Mesendoderm (in vitro differentiated cells): Measurements from ENCODE around the gene SLC28A1.

Experiments
- DNase-seq: peaks from one replicate; pipeline ENCODE4 v3.0.0; 2013
- H2AK5ac ChIP-seq: 2 replicates; pipeline ENCODE4 v1.6.1; 2013; ENCODE audit warnings: low read length, inconsistent platforms
- H2BK120ac ChIP-seq: 2 replicates; pipeline ENCODE4 v1.6.1; 2013; ENCODE audit warnings: low read depth, mild to moderate bottlenecking, low read length, moderate library complexity, mixed read lengths
- H2BK15ac ChIP-seq: replicated peaks from 2 replicates; pipeline ENCODE4 v1.6.1; 2013; ENCODE audit warnings: low read depth, mild to moderate bottlenecking, moderate library complexity
- H2BK5ac ChIP-seq: 2 replicates; pipeline ENCODE4 v1.6.1; 2013; ENCODE audit warnings: low read length, inconsistent platforms
- H3K18ac ChIP-seq: 2 replicates; pipeline ENCODE4 v1.6.1; 2013; ENCODE audit warnings: mild to moderate bottlenecking, low read length, mixed read lengths
- H3K23ac ChIP-seq: one replicate; pipeline ENCODE4 v1.6.1; 2013; ENCODE audit warnings: low read length
- H3K27ac ChIP-seq: 2 replicates; pipeline ENCODE4 v1.5.1; 2013; ENCODE audit warnings: low read depth, mild to moderate bottlenecking, inconsistent platforms, low read length, moderate library complexity
- H3K27me3 ChIP-seq: 2 replicates; pipeline ENCODE4 v1.6.1; 2013; ENCODE audit warnings: low read length, control low read depth, mild to moderate bottlenecking, inconsistent platforms; ENCODE audit not compliant: insufficient read depth, poor library complexity
- H3K36me3 ChIP-seq: 2 replicates; pipeline ENCODE4 v1.6.1; 2013; ENCODE audit warnings: low read length, inconsistent platforms; ENCODE audit not compliant: control insufficient read depth, insufficient read depth
- H3K4ac ChIP-seq: one replicate; pipeline ENCODE4 v1.6.1; 2013; ENCODE audit warnings: low read depth, mild to moderate bottlenecking, low read length, moderate library complexity
- H3K4me1 ChIP-seq: 2 replicates; pipeline ENCODE4 v1.6.1; 2013; ENCODE audit warnings: low read depth, low read length, inconsistent platforms; ENCODE audit not compliant: control insufficient read depth
- H3K4me2 ChIP-seq: 2 replicates; pipeline ENCODE4 v1.6.1; 2013; ENCODE audit warnings: low read length
- H3K4me3 ChIP-seq: 2 replicates; pipeline ENCODE4 v1.5.1; 2013; ENCODE audit warnings: mild to moderate bottlenecking, low read length
- H3K56ac ChIP-seq: one replicate; pipeline ENCODE4 v1.6.1; 2013; ENCODE audit warnings: low read length
- H3K79me1 ChIP-seq: 2 replicates; pipeline ENCODE4 v1.6.1; 2013; ENCODE audit warnings: low read length, inconsistent platforms
- H3K79me2 ChIP-seq: 2 replicates; pipeline ENCODE4 v1.6.1; 2013; ENCODE audit warnings: mild to moderate bottlenecking, low read length; ENCODE audit not compliant: control insufficient read depth, insufficient read depth
- H3K9ac ChIP-seq: 2 replicates; pipeline ENCODE4 v1.6.1; 2013; ENCODE audit warnings: low read length, inconsistent platforms
- H4K5ac ChIP-seq: one replicate; pipeline ENCODE4 v1.6.1; 2013; ENCODE audit warnings: low read length
- H4K8ac ChIP-seq: one replicate; pipeline ENCODE4 v1.6.1; 2013; ENCODE audit warnings: low read depth, mild to moderate bottlenecking, control low read depth, low read length, moderate library complexity
- whole genome bisulfite sequencing: extraction: QIAGEN DNeasy Blood & Tissue Kit; methylation state at CpG from one replicate; pipeline ENCODE4 v1.1.7; 2013; ENCODE audit warnings: low lambda C conversion rate, missing lambda C conversion rate; ENCODE audit not compliant: insufficient coverage; ENCODE audit errors: extremely low coverage; 5-methylcytosine and 5-hydroxymethylcytosine counted together

SLC28A1 gene

GRCh38 chr15:84968301-84968700 is 83.8 kb downstream of the SLC28A1 start:
- Histone ChIP-seq H3K4me1 (no peaks in the 10 kb centered on the region), H4K8ac (no peak overlapping the region), H3K23ac (no peak overlapping the region), H3K56ac (no peak overlapping the region), H3K4me3 (no peak overlapping the region), H3K4me2 (no peak overlapping the region), H3K36me3 (no peaks in the 10 kb centered on the region), H2BK15ac (no peak overlapping the region), H4K5ac (no peak overlapping the region), H3K27ac (no peak overlapping the region), H2BK120ac (no peak overlapping the region), H3K27me3 (no peaks in the 10 kb centered on the region), H3K79me2 (no peaks in the 10 kb centered on the region), H3K4ac (no peak overlapping the region), H2AK5ac (no peak overlapping the region), H2BK5ac (no peak overlapping the region), H3K18ac (no peak overlapping the region), H3K9ac (no peak overlapping the region), H3K79me1 (no peaks in the 10 kb centered on the region)
- DNase-seq: no peak
- WGBS: no CpG with 5 or more reads among the region's 3 CpGs

GRCh38 chr15:84969257-84969656 is 84.8 kb downstream of the SLC28A1 start:
- no peak overlapping the region for H3K4ac ChIP-seq
- H4K5ac ChIP-seq: no peak overlapping the region
- H3K56ac ChIP-seq: no peak overlapping the region
- WGBS: no CpG with 5 or more reads among the region's 6 CpGs
- H2BK120ac ChIP-seq: no peak overlapping the region
- H3K36me3 ChIP-seq: no peaks in the 10 kb centered on the region
- H3K4me1 ChIP-seq: no peaks in the 10 kb centered on the region
- no peak overlapping the region for H3K9ac ChIP-seq
- H3K79me1 ChIP-seq: no peaks in the 10 kb centered on the region
- H3K27ac ChIP-seq: no peak overlapping the region
- H3K4me3 ChIP-seq: no peak overlapping the region
- no peak overlapping the region for H2BK5ac ChIP-seq
- no peak overlapping the region for H2BK15ac ChIP-seq
- H3K4me2 ChIP-seq: no peak overlapping the region
- H3K18ac ChIP-seq: no peak overlapping the region
- no peaks in the 10 kb centered on the region for H3K79me2 ChIP-seq
- no peak overlapping the region for H4K8ac ChIP-seq
- no peak for DNase-seq
- H3K23ac ChIP-seq: no peak overlapping the region
- no peaks in the 10 kb centered on the region for H3K27me3 ChIP-seq
- H2AK5ac ChIP-seq: no peak overlapping the region

- no peak overlapping the region for H3K23ac ChIP-seq
- no peak overlapping the region for H2BK120ac ChIP-seq
- no peak overlapping the region for H2BK15ac ChIP-seq
- WGBS: no CpG with 5 or more reads among the region's 3 CpGs
- H4K8ac ChIP-seq: no peak overlapping the region
- H3K18ac ChIP-seq: no peak overlapping the region
- H3K36me3 ChIP-seq: no peaks in the 10 kb centered on the region
- H4K5ac ChIP-seq: no peak overlapping the region
- H2AK5ac ChIP-seq: no peak overlapping the region
- H3K4me3 ChIP-seq: no peak overlapping the region
- no peaks in the 10 kb centered on the region for H3K4me1 ChIP-seq
- no peak overlapping the region for H3K4ac ChIP-seq
- H3K79me2 ChIP-seq: no peaks in the 10 kb centered on the region
- no peak overlapping the region for H3K4me2 ChIP-seq
- no peak overlapping the region for H2BK5ac ChIP-seq
- no peak overlapping the region for H3K56ac ChIP-seq
- H3K27ac ChIP-seq: no peak overlapping the region
- no peak overlapping the region for H3K9ac ChIP-seq
- no peaks in the 10 kb centered on the region for H3K27me3 ChIP-seq
- no peak for DNase-seq
- no peaks in the 10 kb centered on the region for H3K79me1 ChIP-seq
Measured at GRCh38 chr15:84970843-84971242, 86.4 kb downstream of the SLC28A1 start.

- no peak for DNase-seq
- no peaks in the 10 kb centered on the region for H3K4me1 ChIP-seq
- H3K27me3 ChIP-seq: no peaks in the 10 kb centered on the region
- no peak overlapping the region for H3K4me3 ChIP-seq
- WGBS: no CpG with 5 or more reads among the region's 16 CpGs
- no peak overlapping the region for H3K4ac ChIP-seq
- no peaks in the 10 kb centered on the region for H3K79me2 ChIP-seq
- no peaks in the 10 kb centered on the region for H3K36me3 ChIP-seq
- no peak overlapping the region for H3K9ac ChIP-seq
- no peak overlapping the region for H2BK5ac ChIP-seq
- H4K8ac ChIP-seq: no peak overlapping the region
- no peaks in the 10 kb centered on the region for H3K79me1 ChIP-seq
- no peak overlapping the region for H2BK120ac ChIP-seq
- no peak overlapping the region for H4K5ac ChIP-seq
- no peak overlapping the region for H2AK5ac ChIP-seq
- no peak overlapping the region for H3K4me2 ChIP-seq
- no peak overlapping the region for H3K18ac ChIP-seq
- H3K56ac ChIP-seq: no peak overlapping the region
- no peak overlapping the region for H3K23ac ChIP-seq
- H3K27ac ChIP-seq: no peak overlapping the region
- H2BK15ac ChIP-seq: no peak overlapping the region
Measured at GRCh38 chr15:84973492-84974460, 89.3 kb downstream of the SLC28A1 start.

- no CpG with 5 or more reads among the region's 5 CpGs for WGBS
- no peak overlapping the region for H3K18ac ChIP-seq
- no peak overlapping the region for H3K27ac ChIP-seq
- no peak overlapping the region for H3K56ac ChIP-seq
- H2BK5ac ChIP-seq: no peak overlapping the region
- H3K9ac ChIP-seq: no peak overlapping the region
- H3K4me2 ChIP-seq: no peak overlapping the region
- H2BK120ac ChIP-seq: no peak overlapping the region
- no peak overlapping the region for H2BK15ac ChIP-seq
- H2AK5ac ChIP-seq: no peak overlapping the region
- H3K79me1 ChIP-seq: no peaks in the 10 kb centered on the region
- H3K4ac ChIP-seq: no peak overlapping the region
- H3K4me1 ChIP-seq: no peaks in the 10 kb centered on the region
- H3K79me2 ChIP-seq: no peaks in the 10 kb centered on the region
- H3K23ac ChIP-seq: no peak overlapping the region
- H3K36me3 ChIP-seq: no peaks in the 10 kb centered on the region
- H3K4me3 ChIP-seq: no peak overlapping the region
- H3K27me3 ChIP-seq: no peaks in the 10 kb centered on the region
- DNase-seq: peak; percentile 45
- no peak overlapping the region for H4K5ac ChIP-seq
- H4K8ac ChIP-seq: no peak overlapping the region
Measured at GRCh38 chr15:84975871-84976351, 91.4 kb downstream of the SLC28A1 start.
